MCF 10A (cell line): ENCODE measurements around the gene MAD1L1. TPM values are rescaled to one million over a fixed set of nuclear protein-coding genes. Genes with fewer than 3 reads are reported as not detected.

Experiments used
- BruUV-seq: library from RNA; stranded (reverse); fragments of 400-500 nt; replicated peaks from 2 replicates; lab custom pipeline; 2021; lab: Mats Ljungman, UMichigan
- CTCF ChIA-PET: fragments of 300-600 bp; sonication (Branson Sonifier 250); formaldehyde crosslinking; extraction: SDS; loops from one replicate; lab custom pipeline; 2021; ENCODE audit warnings: antibody characterized with exemption, inconsistent platforms; lab: Yijun Ruan, JAX
- POLR2A ChIA-PET: fragments of 300-600, 350-650 bp; sonication (Branson Sonifier 250); formaldehyde crosslinking; extraction: SDS; loops from one replicate; lab custom pipeline; 2020; ENCODE audit warnings: antibody characterized with exemption, inconsistent platforms; lab: Yijun Ruan, JAX
- DNase-seq: peaks from one replicate; pipeline ENCODE4 v3.0.0-alpha.2; 2018; ENCODE audit not compliant: unreplicated experiment
- H3K27ac Mint-ChIP-seq: one replicate; pipeline ENCODE4 v1.8.0; 2022; ENCODE audit warnings: mild to moderate bottlenecking, low read depth, mixed read lengths; ENCODE audit not compliant: unreplicated experiment
- H3K27me3 Mint-ChIP-seq: one replicate; pipeline ENCODE4 v1.8.0; 2022; ENCODE audit warnings: mixed read lengths; ENCODE audit not compliant: insufficient read depth, unreplicated experiment
- H3K36me3 Mint-ChIP-seq: one replicate; pipeline ENCODE4 v1.8.0; 2022; ENCODE audit warnings: mild to moderate bottlenecking, moderate library complexity, mixed read lengths; ENCODE audit not compliant: insufficient read depth, unreplicated experiment
- H3K4me1 Mint-ChIP-seq: one replicate; pipeline ENCODE4 v1.8.0; 2022; ENCODE audit warnings: mixed read lengths; ENCODE audit not compliant: insufficient read depth, unreplicated experiment
- H3K4me3 Mint-ChIP-seq: one replicate; pipeline ENCODE4 v1.8.0; 2022; ENCODE audit warnings: mild to moderate bottlenecking, moderate library complexity, mixed read lengths; ENCODE audit not compliant: unreplicated experiment
- H3K9me3 Mint-ChIP-seq: one replicate; pipeline ENCODE4 v1.8.0; 2022; ENCODE audit warnings: mixed read lengths; ENCODE audit not compliant: unreplicated experiment
- intact Hi-C: fragments of 100-400 bp; cut with micrococcal nuclease; formaldehyde crosslinking; loops from 2 replicates; pipeline ENCODE4 v1.14.1; 2022
- total RNA-seq: library from RNA; stranded (reverse); gene quantifications from 2 replicates; pipeline ENCODE4 v1.2.3, GENCODE V29; 2022
- TF ChIP-seq, protein P1 (sequence below): fragments of 200-600 bp; IDR thresholded peaks from one replicate; pipeline ENCODE4 v1.8.0; 2022; ENCODE audit warnings: antibody characterized with exemption, mild to moderate bottlenecking; ENCODE audit not compliant: unreplicated experiment

MAD1L1 gene
- total RNA-seq, 1 experiment from 2014 or later = 25.2 TPM

GRCh38 chr7:2158331-2159175, 74.2 kb downstream of the MAD1L1 start:
- BruUV-seq = no TSS peak
- no peaks in the 10 kb centered on the region for H3K36me3 Mint-ChIP-seq
- CTCF ChIA-PET = interaction anchor here (0.6 to 1.0 kb wide), 2 partner anchors 69 to 577 kb away, joined by 4 to 5 read pairs; no protein-coding TSS in a partner anchor
- TF ChIP-seq, protein P1, sequence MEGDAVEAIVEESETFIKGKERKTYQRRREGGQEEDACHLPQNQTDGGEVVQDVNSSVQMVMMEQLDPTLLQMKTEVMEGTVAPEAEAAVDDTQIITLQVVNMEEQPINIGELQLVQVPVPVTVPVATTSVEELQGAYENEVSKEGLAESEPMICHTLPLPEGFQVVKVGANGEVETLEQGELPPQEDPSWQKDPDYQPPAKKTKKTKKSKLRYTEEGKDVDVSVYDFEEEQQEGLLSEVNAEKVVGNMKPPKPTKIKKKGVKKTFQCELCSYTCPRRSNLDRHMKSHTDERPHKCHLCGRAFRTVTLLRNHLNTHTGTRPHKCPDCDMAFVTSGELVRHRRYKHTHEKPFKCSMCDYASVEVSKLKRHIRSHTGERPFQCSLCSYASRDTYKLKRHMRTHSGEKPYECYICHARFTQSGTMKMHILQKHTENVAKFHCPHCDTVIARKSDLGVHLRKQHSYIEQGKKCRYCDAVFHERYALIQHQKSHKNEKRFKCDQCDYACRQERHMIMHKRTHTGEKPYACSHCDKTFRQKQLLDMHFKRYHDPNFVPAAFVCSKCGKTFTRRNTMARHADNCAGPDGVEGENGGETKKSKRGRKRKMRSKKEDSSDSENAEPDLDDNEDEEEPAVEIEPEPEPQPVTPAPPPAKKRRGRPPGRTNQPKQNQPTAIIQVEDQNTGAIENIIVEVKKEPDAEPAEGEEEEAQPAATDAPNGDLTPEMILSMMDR = no peak
- POLR2A ChIA-PET = no interaction called here
- no peaks in the 10 kb centered on the region for H3K9me3 Mint-ChIP-seq
- intact Hi-C loops = no loop called here
- H3K27ac Mint-ChIP-seq = no peak overlapping the region
- no peak for DNase-seq
- no peak overlapping the region for H3K4me3 Mint-ChIP-seq
- H3K27me3 Mint-ChIP-seq = no peaks in the 10 kb centered on the region
- no peaks in the 10 kb centered on the region for H3K4me1 Mint-ChIP-seq

- Mint-ChIP-seq H3K27me3 (no peaks in the 10 kb centered on the region), H3K27ac (no peak overlapping the region), H3K4me3 (no peak overlapping the region), H3K9me3 (no peaks in the 10 kb centered on the region), H3K36me3 (no peaks in the 10 kb centered on the region), H3K4me1 (no peaks in the 10 kb centered on the region)
- DNase-seq = peak; percentile 17
- intact Hi-C loops = no loop called here
- ChIA-PET CTCF (interaction anchor here (1.0 kb wide), 1 partner anchor 576 kb away, joined by 5 read pairs; no protein-coding TSS in a partner anchor), POLR2A (interaction anchor here (0.7 kb wide), 1 partner anchor 44 kb away, joined by 3 read pairs; no protein-coding TSS in a partner anchor)
- TF ChIP-seq, protein P1 = no peak
- no TSS peak for BruUV-seq
These were observed 75.1 kb downstream of the MAD1L1 start for GRCh38 chr7:2157473-2158279.

- DNase-seq = no peak
- BruUV-seq = no TSS peak
- CTCF ChIA-PET = no interaction called here
- Mint-ChIP-seq H3K27me3 (no peaks in the 10 kb centered on the region), H3K4me3 (no peak overlapping the region), H3K4me1 (no peaks in the 10 kb centered on the region), H3K36me3 (no peaks in the 10 kb centered on the region), H3K9me3 (no peaks in the 10 kb centered on the region), H3K27ac (no peak overlapping the region)
- intact Hi-C loops = no loop called here
- POLR2A ChIA-PET = interaction anchor here (0.7 kb wide), 1 partner anchor 43 kb away, joined by 3 read pairs; no protein-coding TSS in a partner anchor
- TF ChIP-seq, protein P1 = no peak
These were observed 75.8 kb downstream of the MAD1L1 start for GRCh38 chr7:2156756-2157472.
